GM06990 (cell line): ENCODE results near the gene ZBTB20.

Experiments
- DNase-seq: peaks from one replicate; pipeline ENCODE4 v3.0.0-alpha.2; 2011; ENCODE audit not compliant: insufficient read length; ENCODE audit errors: extremely low read depth
- H3K27me3 ChIP-seq: replicated peaks from 2 replicates; pipeline ENCODE4 v1.6.0; 2011; ENCODE audit warnings: low read length; ENCODE audit not compliant: control insufficient read depth, insufficient read depth
- H3K36me3 ChIP-seq: 2 replicates; pipeline ENCODE4 v1.5.1; 2011; ENCODE audit warnings: low read length; ENCODE audit not compliant: control insufficient read depth, insufficient read depth
- H3K4me3 ChIP-seq: replicated peaks from 2 replicates; pipeline ENCODE4 v1.5.1; 2011; ENCODE audit warnings: low read depth, mild to moderate bottlenecking, control low read depth, low read length
- TF ChIP-seq, protein P1 (sequence below): IDR thresholded peaks from 2 replicates; pipeline ENCODE4 v1.5.1; 2011; ENCODE audit warnings: low read length, control low read depth, mild to moderate bottlenecking, inconsistent platforms; ENCODE audit not compliant: insufficient read depth, poor library complexity, severe bottlenecking

ZBTB20 gene

DNA sequence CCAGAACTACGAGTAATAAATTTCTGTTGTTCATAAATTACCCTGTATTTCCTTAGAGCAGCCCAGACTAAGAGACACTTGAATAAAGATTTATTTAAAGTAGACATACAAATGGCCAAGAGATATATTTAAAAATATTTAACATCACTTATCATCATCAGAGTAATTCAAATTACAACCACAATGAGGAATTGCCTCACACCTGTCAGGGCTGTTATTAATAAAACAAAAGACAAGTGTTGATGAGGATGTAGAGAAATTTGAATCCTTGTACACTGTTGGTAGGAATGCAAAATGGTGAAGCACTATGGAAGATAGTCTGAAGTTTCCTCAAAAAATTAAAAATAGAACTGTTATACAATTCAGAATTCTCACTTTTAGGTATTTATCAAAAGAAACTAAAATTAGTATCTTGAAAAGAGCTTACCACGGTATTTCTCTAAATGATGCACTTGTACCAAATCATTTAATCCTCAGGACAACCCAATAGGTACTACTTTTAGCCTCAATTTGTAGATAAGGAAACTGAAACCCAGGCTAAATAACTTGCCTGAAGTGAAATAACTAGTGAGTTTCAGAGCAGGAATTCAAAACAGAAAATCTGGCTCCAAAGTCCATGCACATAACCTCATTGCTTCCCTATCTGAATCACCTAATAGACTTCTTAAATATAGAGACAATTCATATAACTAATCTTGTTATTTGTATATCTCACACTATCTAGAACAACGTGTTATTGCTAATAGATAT lies 69.4 kb downstream of the ZBTB20 start:
- H3K4me3 ChIP-seq: no peak overlapping the region
- TF ChIP-seq, protein P1, sequence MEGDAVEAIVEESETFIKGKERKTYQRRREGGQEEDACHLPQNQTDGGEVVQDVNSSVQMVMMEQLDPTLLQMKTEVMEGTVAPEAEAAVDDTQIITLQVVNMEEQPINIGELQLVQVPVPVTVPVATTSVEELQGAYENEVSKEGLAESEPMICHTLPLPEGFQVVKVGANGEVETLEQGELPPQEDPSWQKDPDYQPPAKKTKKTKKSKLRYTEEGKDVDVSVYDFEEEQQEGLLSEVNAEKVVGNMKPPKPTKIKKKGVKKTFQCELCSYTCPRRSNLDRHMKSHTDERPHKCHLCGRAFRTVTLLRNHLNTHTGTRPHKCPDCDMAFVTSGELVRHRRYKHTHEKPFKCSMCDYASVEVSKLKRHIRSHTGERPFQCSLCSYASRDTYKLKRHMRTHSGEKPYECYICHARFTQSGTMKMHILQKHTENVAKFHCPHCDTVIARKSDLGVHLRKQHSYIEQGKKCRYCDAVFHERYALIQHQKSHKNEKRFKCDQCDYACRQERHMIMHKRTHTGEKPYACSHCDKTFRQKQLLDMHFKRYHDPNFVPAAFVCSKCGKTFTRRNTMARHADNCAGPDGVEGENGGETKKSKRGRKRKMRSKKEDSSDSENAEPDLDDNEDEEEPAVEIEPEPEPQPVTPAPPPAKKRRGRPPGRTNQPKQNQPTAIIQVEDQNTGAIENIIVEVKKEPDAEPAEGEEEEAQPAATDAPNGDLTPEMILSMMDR: no peak
- H3K27me3 ChIP-seq: no peaks in the 10 kb centered on the region
- H3K36me3 ChIP-seq: no peaks in the 10 kb centered on the region
- DNase-seq: no peak

DNA sequence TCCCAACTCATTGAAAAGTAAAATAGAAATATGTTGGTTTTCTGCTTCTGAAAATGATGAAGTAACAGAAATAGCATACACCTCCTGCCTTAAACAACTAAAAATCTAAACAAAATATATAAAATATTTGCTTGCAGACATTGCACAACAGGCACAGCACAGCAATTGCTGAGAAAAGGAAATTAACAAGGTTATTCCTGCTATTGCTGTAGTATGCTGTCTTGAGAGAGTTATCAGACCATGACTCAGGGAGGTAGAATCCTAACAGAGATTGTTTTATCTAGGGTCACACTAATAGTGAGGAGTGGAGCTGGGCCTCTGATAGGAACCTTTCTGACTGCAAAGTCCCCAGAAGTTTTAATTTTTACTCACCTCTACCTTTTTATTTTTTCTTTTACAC lies 72.6 kb downstream of the ZBTB20 start:
- Histone ChIP-seq H3K27me3 (no peaks in the 10 kb centered on the region), H3K4me3 (no peak overlapping the region), H3K36me3 (no peaks in the 10 kb centered on the region)
- DNase-seq: no peak
- TF ChIP-seq, protein P1: no peak

DNA sequence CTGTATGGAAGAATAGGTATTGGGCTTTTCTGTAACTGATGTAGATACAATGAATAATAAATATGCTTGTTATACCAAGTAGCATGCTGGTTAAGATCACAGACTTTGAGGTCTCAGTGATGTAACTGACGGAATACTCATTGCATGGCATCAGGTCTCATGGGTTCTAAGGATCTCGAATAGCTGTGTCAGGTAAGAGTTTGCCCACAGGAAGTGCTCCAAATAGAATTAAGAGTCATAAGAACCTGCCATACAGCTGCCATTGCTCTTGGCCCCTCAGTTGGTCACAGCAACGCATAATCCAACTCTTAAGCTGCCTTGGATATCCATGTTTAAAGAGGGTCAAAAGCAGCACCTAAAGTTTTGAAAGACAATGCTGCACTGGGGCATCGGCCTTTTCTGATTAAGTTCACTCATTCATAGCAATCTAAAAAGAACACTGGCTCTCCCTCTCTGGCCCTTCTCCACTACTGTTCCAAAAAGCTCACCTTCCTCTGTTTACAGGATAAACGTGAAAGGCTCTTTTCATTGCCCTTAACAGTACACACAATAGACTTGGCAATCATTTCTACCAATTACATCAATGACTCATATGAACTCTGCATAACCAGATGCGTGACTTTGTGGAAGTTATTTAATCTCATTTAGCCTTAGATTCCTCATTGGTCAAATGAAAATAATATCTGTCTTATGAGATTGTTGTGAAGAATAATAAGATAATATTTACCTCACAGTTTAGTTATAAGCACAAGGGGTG lies 74.6 kb downstream of the ZBTB20 start:
- TF ChIP-seq, protein P1: no peak
- Histone ChIP-seq H3K27me3 (no peaks in the 10 kb centered on the region), H3K36me3 (no peaks in the 10 kb centered on the region), H3K4me3 (no peak overlapping the region)
- no peak for DNase-seq

DNA sequence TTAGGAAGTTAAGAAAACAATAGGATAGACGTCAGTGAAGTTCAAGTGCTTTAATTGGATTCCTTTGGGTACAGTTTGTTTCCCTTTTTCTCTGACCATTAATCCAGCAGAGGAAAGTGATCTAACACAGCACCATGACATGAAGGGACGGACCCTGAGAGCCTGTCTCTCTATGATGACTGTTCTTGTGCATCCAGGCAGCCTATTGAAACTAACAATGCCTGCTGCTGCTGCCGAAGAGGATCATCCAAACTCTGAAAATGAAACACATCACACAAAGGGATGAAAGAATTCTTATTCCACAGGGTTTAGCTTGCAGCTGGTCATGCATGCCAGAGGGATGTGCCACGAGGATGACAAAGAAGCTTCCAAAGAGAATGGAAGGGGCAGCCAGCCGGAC lies 75.5 kb downstream of the ZBTB20 start:
- Histone ChIP-seq H3K36me3 (no peaks in the 10 kb centered on the region), H3K27me3 (no peaks in the 10 kb centered on the region), H3K4me3 (no peak overlapping the region)
- TF ChIP-seq, protein P1: no peak
- DNase-seq: no peak

DNA sequence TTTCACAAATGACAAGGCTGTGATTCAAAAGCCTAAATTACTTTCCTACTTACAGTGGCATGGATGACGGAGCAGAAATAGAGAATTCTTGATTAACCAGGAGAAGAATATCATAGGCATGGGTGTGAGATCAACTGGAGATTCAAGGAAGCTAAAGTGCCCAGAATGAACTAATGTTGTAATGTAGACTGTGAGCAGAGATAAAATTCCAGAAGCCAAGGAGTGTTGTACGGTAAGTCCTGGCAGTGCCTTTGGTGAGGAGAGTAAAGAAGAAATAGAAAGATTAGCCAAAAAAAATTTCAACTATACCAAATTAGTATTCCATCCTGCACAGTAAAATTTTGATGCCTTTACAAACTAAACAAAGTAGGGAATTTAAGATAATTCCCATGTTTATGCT lies 75.9 kb downstream of the ZBTB20 start:
- no peaks in the 10 kb centered on the region for H3K36me3 ChIP-seq
- H3K4me3 ChIP-seq: no peak overlapping the region
- no peaks in the 10 kb centered on the region for H3K27me3 ChIP-seq
- DNase-seq: no peak
- TF ChIP-seq, protein P1: no peak
